Measurements from ENCODE around the gene ARSA. TPM values are rescaled to one million over a fixed set of nuclear protein-coding genes. Genes with fewer than 3 reads are reported as not detected.

ARSA gene
- total RNA-seq, 2 donors from 2014 or later: 21.8 to 29.4 TPM

DNA sequence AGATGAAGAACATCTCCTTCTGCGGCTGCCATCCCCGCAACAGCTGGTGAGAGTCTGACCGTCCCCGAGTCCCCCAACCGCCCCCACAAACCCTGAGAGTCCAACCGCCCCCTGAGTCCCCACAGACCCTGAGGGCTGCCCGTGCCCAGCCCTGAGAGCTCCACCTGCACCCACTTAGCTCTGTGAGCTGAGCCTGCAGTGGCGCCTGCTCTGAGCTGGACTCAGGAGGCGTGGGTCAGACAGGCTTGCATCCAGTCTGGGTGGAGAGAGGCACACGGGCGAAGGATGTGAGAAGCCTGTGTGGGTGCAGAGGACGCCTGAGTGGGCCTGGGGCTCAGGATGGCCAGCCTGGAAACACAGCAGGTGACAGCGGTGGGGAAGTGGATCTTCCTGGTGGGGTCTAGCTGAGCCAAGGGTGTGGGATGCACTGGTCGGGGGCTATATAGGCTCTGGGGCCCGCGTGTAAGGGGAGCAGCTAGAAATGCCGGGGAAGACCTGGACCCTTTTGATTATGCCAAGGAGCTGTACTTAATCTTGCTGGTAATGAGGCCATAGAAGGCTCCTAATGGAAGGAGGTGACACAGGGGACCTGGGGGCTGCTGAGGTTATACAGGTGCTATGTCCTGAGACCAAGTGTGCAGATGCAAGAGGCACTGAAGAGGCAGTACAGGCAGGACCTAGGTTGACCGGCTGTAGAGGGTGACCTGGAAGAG, 20.9 kb downstream of the ARSA start:
- no peak for DNase-seq (ENCODE audit: low spot score)
- intact Hi-C loops (cut with DNase I): no loop called here

DNA sequence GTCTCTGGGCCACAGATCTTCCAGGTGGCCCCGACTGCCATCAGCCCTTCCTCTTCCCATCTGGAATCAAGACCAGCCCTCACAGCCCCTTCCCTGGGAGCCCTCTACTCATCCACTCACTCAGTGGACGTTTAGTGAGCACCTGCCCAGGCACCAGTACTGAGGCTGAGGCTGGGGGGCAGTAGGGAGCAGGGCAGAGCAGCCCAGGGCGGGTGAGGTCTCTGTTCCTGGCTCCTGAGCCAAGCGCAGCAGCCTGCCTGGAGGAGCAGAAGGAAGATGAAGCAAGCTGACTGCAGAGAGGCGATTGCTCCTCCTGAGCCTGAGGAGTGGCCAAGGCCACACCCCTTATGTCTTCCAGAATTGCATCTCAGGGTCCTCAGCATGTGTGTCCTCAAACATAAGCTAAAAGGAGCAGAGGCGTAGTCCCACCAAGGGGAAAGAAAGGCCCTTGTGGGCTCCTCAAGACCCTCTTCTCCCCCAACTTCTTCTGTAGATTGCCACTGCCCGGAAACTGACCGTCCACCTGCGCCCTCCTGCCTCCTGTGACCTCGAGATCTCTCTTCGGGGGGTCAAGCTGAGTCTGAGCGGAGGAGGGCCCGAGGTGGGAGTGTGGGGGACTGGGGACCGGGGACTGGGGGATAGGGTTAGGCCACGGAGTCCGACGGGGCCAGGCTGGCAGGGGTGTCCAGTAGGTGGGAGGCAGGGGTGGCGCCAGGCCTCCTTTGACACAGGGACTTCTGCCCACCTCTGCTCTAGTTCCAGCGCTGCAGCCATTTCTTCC, 21.6 kb downstream of the ARSA start:
- peak; percentile 68 for DNase-seq (ENCODE audit: low spot score)

DNA sequence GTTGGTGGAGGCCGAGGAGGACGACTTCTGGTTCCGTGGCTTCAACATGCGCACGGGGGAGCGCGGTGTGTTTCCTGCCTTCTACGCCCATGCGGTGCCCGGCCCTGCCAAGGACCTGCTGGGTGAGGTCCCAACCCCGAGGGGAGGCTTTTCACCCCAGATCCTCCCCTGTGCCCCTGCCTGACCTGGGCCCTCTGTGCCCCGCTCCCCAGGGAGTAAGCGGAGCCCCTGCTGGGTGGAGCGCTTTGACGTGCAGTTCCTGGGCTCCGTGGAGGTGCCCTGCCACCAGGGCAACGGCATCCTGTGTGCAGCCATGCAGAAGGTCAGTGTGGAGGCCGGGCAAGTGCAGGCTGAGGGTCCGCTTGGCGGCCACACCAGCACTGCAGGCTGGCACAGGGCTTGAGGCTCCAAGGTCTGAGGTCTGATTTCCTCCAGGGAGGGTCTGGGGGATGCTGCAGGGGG, 22.3 kb downstream of the ARSA start:
- intact Hi-C loops (cut with DNase I): no loop called here
- peak; percentile 74 for DNase-seq (ENCODE audit: low spot score)

More for the DNA sequence above, 21.6 kb downstream of the ARSA start:
- intact Hi-C loops (cut with DNase I): no loop called here

DNA sequence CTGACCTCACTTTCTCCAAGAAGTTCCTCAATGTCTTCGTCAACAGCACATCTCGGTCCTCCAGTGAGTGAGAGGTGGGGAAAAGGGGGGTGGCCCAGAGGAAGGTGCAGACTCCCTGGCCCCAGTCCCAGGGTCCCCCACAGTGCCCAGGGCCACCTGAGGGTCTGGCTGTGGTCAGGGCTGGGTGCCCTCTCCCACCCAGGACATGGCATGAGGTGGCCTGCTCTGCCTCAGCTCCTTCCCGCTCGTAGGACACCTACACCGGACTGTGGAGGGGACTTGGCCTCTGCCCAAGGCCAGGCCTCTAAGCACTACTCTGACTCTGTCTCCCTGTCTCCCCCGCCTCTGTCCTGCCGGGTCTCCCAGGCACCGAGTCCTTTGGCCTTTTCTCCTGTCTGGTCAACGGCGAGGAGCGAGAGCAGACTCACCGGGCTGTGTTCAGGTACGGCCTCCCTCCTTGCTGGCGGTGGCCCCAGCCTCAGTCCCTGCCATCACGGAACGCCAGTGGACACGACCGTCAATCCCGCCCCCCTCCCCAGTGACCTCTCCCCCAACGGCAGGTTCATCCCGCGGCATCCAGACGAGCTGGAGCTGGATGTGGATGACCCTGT, 22.8 kb downstream of the ARSA start:
- intact Hi-C loops (cut with DNase I): no loop called here
- DNase-seq (ENCODE audit: low spot score): peak; percentile 40

DNA sequence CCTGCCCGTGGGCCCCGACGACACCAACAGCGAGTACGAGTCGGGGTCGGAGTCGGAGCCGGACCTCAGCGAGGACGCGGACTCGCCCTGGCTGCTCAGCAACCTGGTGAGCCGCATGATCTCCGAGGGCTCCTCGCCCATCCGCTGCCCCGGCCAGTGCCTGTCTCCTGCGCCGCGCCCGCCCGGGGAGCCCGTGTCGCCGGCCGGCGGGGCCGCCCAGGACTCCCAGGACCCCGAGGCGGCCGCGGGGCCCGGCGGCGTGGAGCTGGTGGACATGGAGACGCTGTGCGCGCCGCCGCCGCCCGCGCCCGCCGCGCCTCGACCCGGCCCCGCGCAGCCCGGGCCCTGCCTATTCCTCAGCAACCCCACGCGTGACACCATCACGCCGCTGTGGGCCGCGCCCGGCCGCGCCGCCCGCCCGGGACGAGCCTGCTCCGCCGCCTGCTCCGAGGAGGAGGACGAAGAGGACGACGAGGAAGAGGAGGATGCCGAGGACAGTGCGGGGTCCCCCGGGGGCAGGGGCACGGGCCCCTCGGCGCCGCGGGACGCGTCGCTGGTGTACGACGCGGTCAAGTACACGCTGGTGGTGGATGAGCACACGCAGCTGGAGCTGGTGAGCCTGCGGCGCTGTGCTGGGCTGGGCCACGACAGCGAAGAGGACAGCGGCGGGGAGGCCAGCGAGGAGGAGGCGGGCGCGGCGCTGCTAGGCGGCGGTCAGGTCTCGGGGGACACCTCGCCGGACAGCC, 23.5 kb downstream of the ARSA start:
- DNase-seq (ENCODE audit: low spot score): peak; percentile 76
- intact Hi-C loops (cut with DNase I): no loop called here

DNA sequence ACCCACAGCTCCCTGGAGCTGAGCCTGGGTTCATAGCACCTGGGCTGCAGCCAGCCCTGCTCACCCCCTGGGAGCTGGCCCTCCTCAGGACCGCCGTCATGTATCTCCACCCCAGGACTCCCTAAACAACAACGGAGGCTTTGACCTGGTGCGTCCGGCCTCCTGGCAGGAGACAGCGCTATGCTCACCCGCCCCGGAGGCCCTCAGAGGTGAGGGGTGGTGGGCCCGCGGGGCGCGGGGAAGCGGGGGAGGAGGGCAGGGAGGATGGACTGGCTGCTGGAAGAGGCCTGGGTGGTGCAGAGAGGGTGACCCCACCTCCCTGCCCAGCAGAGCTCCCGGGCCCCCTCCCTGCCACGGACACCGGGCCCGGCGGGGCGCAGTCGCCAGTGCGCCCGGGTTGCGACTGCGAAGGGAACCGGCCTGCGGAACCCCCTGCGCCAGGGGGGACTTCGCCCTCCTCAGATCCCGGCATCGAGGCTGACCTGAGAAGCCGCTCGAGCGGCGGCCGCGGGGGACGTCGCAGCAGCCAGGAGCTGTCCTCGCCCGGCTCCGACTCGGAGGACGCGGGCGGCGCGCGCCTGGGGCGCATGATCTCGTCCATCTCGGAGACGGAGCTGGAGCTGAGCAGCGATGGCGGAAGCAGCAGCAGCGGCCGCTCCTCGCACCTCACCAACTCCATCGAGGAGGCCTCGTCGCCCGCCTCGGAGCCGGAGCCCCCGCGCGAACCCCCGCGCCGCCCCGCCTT, 24.3 kb downstream of the ARSA start:
- peak; percentile 66 for DNase-seq (ENCODE audit: low spot score)
- intact Hi-C loops (cut with DNase I): no loop called here

DNA sequence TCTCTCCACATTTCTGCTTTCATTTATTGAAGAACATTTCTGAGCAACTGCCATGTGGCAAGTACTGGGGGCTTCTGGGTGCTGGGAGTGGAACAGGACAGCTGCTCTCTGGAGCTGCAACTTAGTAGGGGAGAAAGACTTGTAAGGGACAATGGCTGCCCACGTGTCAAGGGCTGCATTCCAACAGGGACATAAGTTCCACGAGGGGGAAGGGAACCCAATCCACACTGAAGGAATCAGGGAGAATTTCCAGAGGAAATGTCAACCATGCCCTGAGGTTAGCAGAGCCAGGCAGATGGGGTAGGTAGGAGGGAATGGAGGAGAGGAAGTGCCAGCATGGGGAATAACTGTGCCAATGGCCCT, 25.6 kb downstream of the ARSA start:
- DNase-seq (ENCODE audit: low spot score): no peak
- intact Hi-C loops (cut with DNase I): no loop called here

DNA sequence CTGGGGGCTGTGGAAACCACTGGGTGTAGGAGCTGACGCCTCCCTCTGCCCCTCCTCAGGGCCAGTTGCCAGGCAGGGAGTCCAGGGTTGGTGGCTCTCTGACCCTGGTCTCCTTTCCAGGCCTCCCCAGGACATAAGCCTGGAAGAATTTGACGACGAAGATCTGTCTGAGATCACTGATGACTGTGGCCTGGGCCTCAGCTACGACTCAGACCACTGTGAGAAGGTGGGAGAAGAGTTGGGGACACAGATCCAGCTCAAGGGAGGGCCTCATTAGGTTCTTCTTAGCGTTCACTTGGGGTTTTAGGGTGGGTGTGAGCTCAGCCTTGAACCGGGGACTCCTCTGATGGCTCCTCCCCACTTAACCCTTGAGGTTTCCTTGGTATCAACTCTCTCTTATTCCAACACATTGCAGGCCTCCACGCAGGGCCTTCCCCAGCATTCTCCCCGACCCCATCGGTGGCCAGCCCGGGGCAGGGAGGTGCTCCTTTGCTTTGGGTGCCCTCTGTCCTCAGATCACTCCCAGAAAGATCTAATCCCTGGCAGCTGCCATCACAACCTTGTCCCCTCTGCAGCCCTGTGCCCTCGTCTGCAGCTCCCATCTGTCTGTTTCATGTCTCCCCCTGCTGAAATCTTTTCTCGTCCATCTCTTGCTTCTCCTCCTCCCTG, 26.1 kb downstream of the ARSA start:
- intact Hi-C loops (cut with DNase I): no loop called here
- DNase-seq (ENCODE audit: low spot score): peak; percentile 66

DNA sequence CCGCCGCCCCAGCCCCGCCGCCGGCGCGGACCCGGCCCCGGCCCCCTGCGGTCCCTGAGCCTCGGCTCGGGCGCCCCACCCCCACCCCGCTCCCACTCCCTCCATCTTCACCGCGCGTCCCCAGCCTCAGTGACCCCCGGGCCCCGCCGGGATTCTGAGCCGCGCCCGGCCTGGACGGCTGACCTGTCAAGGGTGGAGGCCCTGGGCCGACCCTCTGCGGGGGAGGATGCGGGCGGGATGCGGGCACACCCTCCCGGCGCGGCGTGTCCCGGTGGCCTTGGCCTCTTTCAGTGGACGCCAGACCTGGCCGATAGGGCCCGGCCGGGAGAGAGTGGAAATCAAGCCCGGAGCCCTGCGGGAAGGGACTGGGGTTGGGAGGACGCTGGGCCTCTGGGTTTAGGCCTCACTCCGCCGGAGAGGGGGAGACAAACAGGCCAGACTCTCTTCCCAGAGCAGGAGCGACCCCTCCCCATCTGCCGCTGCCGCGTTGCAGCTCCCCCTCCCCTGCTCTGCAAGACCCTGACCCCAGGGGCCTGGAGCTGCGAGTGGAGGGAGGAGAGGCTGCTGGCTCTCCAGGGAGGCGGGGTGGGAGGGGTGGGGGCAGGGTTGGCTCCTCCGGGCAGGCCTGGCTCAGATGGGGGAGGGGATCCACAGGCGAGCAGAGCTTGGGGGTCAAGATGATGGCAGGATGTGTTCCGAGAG, 26.8 kb downstream of the ARSA start:
- DNase-seq (ENCODE audit: low spot score): peak; percentile 62
- intact Hi-C loops (cut with DNase I): no loop called here

DNA sequence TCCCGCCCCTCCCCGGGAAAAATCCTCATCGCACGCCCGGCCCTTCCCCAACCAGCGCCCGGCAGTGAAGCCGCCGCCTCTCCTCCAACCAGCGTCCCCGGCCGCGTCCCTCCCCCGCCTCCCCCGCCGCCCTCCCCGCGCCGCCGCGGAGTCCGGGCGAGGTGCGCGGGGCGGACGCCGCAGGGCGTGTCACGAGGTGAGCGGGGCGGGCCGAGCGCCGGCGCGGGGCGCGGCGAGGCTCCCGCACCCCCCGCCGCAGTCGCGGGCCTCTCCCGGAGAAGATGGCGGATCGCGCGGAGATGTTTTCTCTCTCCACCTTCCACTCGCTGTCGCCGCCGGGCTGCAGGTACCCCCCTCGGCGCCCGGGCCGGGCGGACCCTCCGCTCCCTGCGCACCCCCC, 27.4 kb downstream of the ARSA start, which contains the start of gene MAPK8IP2:
Gene MAPK8IP2 (plus strand): TSS at position 256 of the 400 bp plus-strand sequence. CDS start 26 bp downstream, at position 282.
- peak; percentile 76 for DNase-seq (ENCODE audit: low spot score)
- intact Hi-C loops (cut with DNase I): no loop called here

DNA sequence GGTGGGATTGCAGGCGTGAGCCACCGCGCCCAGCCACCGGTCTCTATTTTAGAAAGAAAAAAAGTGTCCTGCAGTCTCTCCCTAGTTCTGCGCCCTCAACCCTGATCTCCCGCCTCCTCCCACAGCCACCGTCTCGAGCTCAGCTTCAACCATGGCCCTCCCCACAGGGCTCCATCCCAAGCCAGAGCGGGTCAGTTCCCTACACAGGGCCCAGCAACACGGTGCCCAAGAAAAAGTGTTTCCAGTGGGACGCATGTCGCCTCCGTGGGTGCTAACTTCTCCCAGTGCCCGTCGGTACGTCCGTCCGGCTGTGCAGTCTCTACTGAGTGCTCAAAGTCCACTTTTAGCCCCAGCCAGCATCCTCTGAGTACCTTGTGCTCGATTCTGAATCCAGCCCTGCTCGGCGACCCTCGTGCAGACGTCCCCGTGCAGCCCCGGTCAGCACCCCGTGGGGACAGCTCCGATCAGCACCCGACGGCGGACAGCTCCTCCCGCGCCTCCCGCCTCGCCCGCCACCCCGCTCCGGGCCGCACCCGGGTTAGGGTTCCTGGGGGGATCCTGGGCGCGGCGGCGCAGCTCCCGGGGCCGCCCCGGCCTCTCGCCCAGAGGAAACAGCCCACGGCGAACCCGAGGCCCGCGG, 28.0 kb downstream of the ARSA start:
- intact Hi-C loops (cut with DNase I): no loop called here
- DNase-seq (ENCODE audit: low spot score): peak; percentile 86

DNA sequence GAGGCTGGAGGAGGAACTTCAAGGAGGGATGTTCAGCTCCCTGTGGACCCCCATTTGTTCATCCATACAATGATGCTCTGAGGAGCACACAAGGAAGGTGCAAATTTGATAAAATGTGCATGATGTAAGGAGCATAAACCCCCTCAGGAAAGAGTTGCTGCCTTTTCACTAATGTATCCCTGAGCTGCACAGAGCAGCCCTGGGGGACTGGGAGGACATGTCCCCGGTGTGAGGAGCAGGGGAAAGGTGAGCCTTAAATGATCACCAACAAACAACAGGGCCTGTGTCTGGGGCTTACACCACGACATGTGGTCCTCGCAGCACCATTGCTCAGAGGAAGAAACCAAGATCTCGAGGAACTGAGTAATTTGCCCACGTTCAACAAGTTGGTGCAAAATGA, 30.9 kb downstream of the ARSA start:
- DNase-seq (ENCODE audit: low spot score): peak; percentile 31
- intact Hi-C loops (cut with DNase I): no loop called here

DNA sequence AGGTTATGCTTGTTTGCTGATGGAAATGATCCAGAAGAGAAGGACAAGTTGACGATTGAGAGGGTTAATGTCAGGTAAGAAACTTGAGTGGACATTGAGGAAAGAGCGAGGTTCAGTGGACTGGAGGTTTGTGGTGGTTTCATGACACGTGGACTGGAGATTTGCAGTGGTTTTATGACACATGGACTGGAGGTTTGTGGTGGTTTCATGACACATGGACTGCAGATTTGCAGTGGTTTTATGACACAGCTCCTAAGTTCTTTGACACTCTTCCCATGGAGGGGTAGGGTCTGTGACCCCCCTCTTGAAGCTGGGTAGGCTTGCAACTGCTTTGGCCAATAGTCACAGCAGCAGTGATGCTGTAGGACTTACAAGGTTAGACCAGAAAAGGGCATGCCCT, 32.8 kb downstream of the ARSA start:
- peak; percentile 26 for DNase-seq (ENCODE audit: low spot score)
- intact Hi-C loops (cut with DNase I): no loop called here

DNA sequence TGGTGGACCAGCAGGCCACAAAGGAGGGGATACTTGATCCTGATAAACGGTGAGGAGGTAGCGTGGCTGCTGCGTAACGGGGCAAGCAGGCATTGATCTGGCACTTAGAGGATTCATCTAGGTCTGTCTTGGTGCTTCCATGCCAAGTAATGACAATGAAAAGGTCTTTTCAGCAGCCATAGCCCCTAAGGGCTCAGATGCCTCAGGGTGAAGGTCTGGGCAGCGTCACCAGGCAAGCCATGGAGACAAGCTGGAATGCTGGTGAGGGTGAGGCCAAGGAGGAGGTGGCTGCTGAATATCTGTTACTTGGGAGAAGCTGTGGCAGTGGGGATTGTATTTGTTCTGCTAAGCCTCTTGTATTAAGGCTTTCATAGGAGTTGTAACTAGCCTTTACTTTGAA, 40.5 kb downstream of the ARSA start:
- intact Hi-C loops (cut with DNase I): no loop called here
- DNase-seq (ENCODE audit: low spot score): no peak

DNA sequence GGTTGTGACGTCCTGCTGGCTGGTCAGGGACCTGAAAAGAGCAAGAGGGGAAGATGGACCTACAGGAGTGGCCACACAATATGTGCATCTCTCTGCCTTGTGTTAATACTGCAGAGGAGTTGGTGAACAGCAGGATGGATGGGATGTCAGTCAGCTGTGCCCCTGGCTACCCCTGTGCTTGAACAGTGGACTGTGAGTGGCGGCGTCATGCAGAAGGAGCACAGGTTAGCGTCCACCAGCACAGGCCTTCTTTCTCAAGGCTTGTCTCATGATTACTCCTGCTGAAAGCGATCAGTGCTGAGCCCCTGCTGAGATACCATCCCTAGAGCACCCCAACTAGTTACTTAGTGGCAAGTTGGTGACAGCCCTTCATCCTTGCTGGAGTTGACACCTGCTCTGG, 41.5 kb downstream of the ARSA start:
- no peak for DNase-seq (ENCODE audit: low spot score)
- intact Hi-C loops (cut with DNase I): no loop called here

DNA sequence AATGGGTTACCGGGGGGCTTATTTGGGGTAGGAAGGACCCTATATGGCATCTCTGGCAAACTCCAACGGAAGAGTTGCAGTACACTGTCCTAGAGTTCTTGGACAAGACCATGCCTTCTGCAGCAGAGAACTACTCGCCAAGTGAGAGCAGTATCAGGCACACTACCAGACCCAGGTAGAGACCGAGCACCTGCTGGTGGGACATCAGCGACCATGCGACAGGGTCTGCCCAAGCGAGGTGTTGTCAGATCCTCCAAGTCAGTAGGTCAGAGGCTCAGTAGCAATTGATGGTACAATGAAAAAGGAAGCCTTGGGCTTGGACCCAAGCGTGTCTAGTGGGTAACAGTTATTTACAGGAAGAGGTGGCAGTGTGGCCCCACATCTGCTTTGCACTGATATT, 42.2 kb downstream of the ARSA start:
- DNase-seq (ENCODE audit: low spot score): no peak
- intact Hi-C loops (cut with DNase I): no loop called here

DNA sequence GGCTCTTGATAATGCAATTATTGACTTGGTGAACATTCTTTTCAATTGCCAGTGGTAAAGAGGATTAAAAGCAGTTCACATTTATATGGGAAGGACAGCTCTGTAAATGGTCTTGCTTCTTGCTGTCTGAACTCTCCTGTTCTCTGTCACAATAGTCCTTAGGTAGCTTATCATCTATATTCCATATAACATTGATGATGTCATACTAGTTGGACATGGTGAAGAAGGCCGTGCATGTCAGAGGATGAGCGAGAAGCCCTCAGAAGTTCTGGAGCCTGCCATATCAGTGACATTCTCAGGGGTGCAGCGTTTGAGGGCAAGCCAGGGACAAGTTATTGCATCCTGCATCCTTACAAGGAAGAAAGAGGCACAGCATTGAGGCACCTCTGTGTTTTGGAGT, 42.7 kb downstream of the ARSA start:
- DNase-seq (ENCODE audit: low spot score): no peak

More for the DNA sequence above, 42.7 kb downstream of the ARSA start:
- intact Hi-C loops (cut with DNase I): no loop called here
